Esophagus muscularis mucosa (tissue), 4 donors: ENCODE data around the gene RASAL2.

Source experiments
- CTCF ChIP-seq, 3 experiments: fragments of 200-600 bp in 2 of 3; fragments of 450-650 bp in 1 of 3; sonication (generic) in 2 of 3; IDR thresholded peaks; one replicate each; pipeline ENCODE4 v1.5.1; 2017 to 2019; ENCODE audit warnings: antibody characterized with exemption in 3 of 3, mild to moderate bottlenecking in 2 of 3, moderate library complexity in 1 of 3
- EP300 ChIP-seq: sonication (generic); formaldehyde crosslinking; IDR thresholded peaks from one replicate; pipeline ENCODE4 v1.6.1; 2017; ENCODE audit warnings: antibody characterized with exemption
- POLR2A ChIP-seq: fragments of 450-650 bp; IDR thresholded peaks from one replicate; pipeline ENCODE4 v1.6.1; 2017; ENCODE audit warnings: antibody characterized with exemption, moderate library complexity, mild to moderate bottlenecking, low read depth
- POLR2AphosphoS5 ChIP-seq, 2 donors: sonication (generic); formaldehyde crosslinking; IDR thresholded peaks; one replicate each; pipeline ENCODE4 v1.6.1; 2017; ENCODE audit warnings: antibody characterized with exemption in 2 of 2

GRCh38 chr1:178349801-178350200, 255.9 kb downstream of the RASAL2 start:
- TF ChIP-seq EP300: no peak
- TF ChIP-seq CTCF (IDR thresholded peaks at IDR 0.05): no peak
- TF ChIP-seq POLR2A: no peak
- no peak for TF ChIP-seq POLR2AphosphoS5 (IDR thresholded peaks at IDR 0.05)
